SK-N-MC (cell line): ENCODE measurements around the gene TLCD5.

Experiments
- EZH2 ChIP-seq: fragments of 200-600 bp; sonication (generic); IDR thresholded peaks from one replicate; pipeline ENCODE4 v1.6.1; 2017; ENCODE audit warnings: antibody characterized with exemption
- POLR2AphosphoS5 ChIP-seq: IDR thresholded peaks from 2 replicates; pipeline ENCODE4 v1.6.1; 2012; ENCODE audit warnings: mild to moderate bottlenecking, low read depth, low read length, borderline replicate concordance

GRCh38 chr11:120342678-120343077, 17.6 kb downstream of the TLCD5 start:
- TF ChIP-seq POLR2AphosphoS5: no peak
- TF ChIP-seq EZH2: no peak
